ENCODE measurements around the gene NTF3.

NTF3 gene

GRCh38 chr12:5444520-5444919, 12.6 kb downstream of the NTF3 start:
- H3K4me1 ChIP-seq (ENCODE audit: insufficient read depth, poor library complexity, severe bottlenecking): no peaks in the 10 kb centered on the region
- H3K27ac ChIP-seq (ENCODE audit: poor library complexity, severe bottlenecking): no peak overlapping the region
- no peaks in the 10 kb centered on the region for H3K36me3 ChIP-seq (ENCODE audit: low read depth)
- H3K4me3 ChIP-seq (ENCODE audit: severe bottlenecking): no peak overlapping the region
- peaks cover 6% of the 10 kb centered on the region for H3K27me3 ChIP-seq (ENCODE audit: insufficient read depth, poor library complexity, severe bottlenecking)
- DNase-seq (ENCODE audit: low spot score): no peak
- ATAC-seq (ENCODE audit: low read depth): no peak
- TF ChIP-seq CTCF (IDR thresholded peaks at IDR 0.05; ENCODE audit: poor library complexity, severe bottlenecking): no peak
- H3K9me3 ChIP-seq (ENCODE audit: severe bottlenecking): no peaks in the 10 kb centered on the region

DNA sequence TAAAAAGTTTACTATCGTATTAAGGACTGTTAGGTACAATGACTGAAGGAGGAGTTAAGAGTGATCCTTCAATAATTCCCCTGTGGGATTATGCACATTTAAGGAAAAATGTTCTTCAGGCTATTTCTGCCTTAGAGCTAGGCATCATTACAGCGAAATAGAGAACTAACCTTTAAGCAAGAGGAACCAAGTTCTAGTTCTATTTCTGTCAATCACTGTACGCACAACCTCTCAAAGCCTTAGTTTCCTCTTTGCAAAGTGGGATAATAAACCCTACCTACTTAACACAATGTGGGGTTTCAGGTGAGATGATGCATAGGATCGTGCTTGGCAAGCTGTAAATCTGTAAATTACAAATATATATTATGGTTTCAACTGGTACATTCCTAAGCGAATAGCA, 15.4 kb downstream of the NTF3 start:
- no peak overlapping the region for H3K27ac ChIP-seq (ENCODE audit: poor library complexity, severe bottlenecking)
- no peaks in the 10 kb centered on the region for H3K4me1 ChIP-seq (ENCODE audit: insufficient read depth, poor library complexity, severe bottlenecking)
- no peak for TF ChIP-seq CTCF (IDR thresholded peaks at IDR 0.05; ENCODE audit: poor library complexity, severe bottlenecking)
- DNase-seq (ENCODE audit: low spot score) (no peak), ATAC-seq (ENCODE audit: low read depth) (no peak)
- H3K9me3 ChIP-seq (ENCODE audit: severe bottlenecking): peaks cover 2% of the 10 kb centered on the region
- H3K27me3 ChIP-seq (ENCODE audit: insufficient read depth, poor library complexity, severe bottlenecking): peaks cover 14% of the 10 kb centered on the region
- H3K4me3 ChIP-seq (ENCODE audit: severe bottlenecking): no peak overlapping the region
- H3K36me3 ChIP-seq (ENCODE audit: low read depth): no peaks in the 10 kb centered on the region

- peaks cover 17% of the 10 kb centered on the region for H3K27me3 ChIP-seq (ENCODE audit: insufficient read depth, poor library complexity, severe bottlenecking)
- ATAC-seq (ENCODE audit: low read depth) (no peak), DNase-seq (ENCODE audit: low spot score) (no peak)
- no peaks in the 10 kb centered on the region for H3K4me1 ChIP-seq (ENCODE audit: insufficient read depth, poor library complexity, severe bottlenecking)
- TF ChIP-seq CTCF (IDR thresholded peaks at IDR 0.05; ENCODE audit: poor library complexity, severe bottlenecking): no peak
- H3K36me3 ChIP-seq (ENCODE audit: low read depth): no peaks in the 10 kb centered on the region
- H3K27ac ChIP-seq (ENCODE audit: poor library complexity, severe bottlenecking): no peak overlapping the region
- H3K9me3 ChIP-seq (ENCODE audit: severe bottlenecking): peaks cover 2% of the 10 kb centered on the region
- H3K4me3 ChIP-seq (ENCODE audit: severe bottlenecking): no peak overlapping the region
Observed at GRCh38 chr12:5451251-5451650, 19.3 kb downstream of the NTF3 start.

- Histone ChIP-seq H3K27me3 (ENCODE audit: insufficient read depth, poor library complexity, severe bottlenecking) (peaks cover 14% of the 10 kb centered on the region), H3K4me3 (ENCODE audit: severe bottlenecking) (no peak overlapping the region), H3K4me1 (ENCODE audit: insufficient read depth, poor library complexity, severe bottlenecking) (no peaks in the 10 kb centered on the region), H3K36me3 (ENCODE audit: low read depth) (no peaks in the 10 kb centered on the region), H3K27ac (ENCODE audit: poor library complexity, severe bottlenecking) (no peak overlapping the region), H3K9me3 (ENCODE audit: severe bottlenecking) (peaks cover 2% of the 10 kb centered on the region)
- no peak for TF ChIP-seq CTCF (IDR thresholded peaks at IDR 0.05; ENCODE audit: poor library complexity, severe bottlenecking)
- DNase-seq (ENCODE audit: low spot score) (no peak), ATAC-seq (ENCODE audit: low read depth) (no peak)
Observed at GRCh38 chr12:5452569-5452968, 20.7 kb downstream of the NTF3 start.

- peaks cover 2% of the 10 kb centered on the region for H3K9me3 ChIP-seq (ENCODE audit: severe bottlenecking)
- no peak for ATAC-seq (ENCODE audit: low read depth)
- no peak for DNase-seq (ENCODE audit: low spot score)
- peaks cover 14% of the 10 kb centered on the region for H3K27me3 ChIP-seq (ENCODE audit: insufficient read depth, poor library complexity, severe bottlenecking)
- TF ChIP-seq CTCF (IDR thresholded peaks at IDR 0.05; ENCODE audit: poor library complexity, severe bottlenecking): no peak
- H3K4me3 ChIP-seq (ENCODE audit: severe bottlenecking): no peak overlapping the region
- no peak overlapping the region for H3K27ac ChIP-seq (ENCODE audit: poor library complexity, severe bottlenecking)
- H3K4me1 ChIP-seq (ENCODE audit: insufficient read depth, poor library complexity, severe bottlenecking): no peaks in the 10 kb centered on the region
- no peaks in the 10 kb centered on the region for H3K36me3 ChIP-seq (ENCODE audit: low read depth)
Observed at GRCh38 chr12:5453466-5453865, 21.6 kb downstream of the NTF3 start.

Measured in RWPE2 (cell line).